ENCODE data around the gene IRF4.

- no peak for TF ChIP-seq POLR2A (IDR thresholded peaks at IDR 0.05)
- TF ChIP-seq CTCF (IDR thresholded peaks at IDR 0.05) = no peak
These were observed 12.6 kb upstream of the IRF4 start for GRCh38 chr6:378958-379409.
